Activated B cell treated with CpG ODN at 0.5 μM for 24 hours (primary cell): ENCODE data around the gene DYNC1LI1. TPM values are rescaled to one million over a fixed set of nuclear protein-coding genes. Genes with fewer than 3 reads are reported as not detected.

Experiments used
- ATAC-seq: fragments of 200-7000 bp; cut with Tn5 transposase; one replicate; pipeline ENCODE4 v1.10.0; 2021; ENCODE audit warnings: low read depth, mild to moderate bottlenecking, moderate library complexity
- CTCF ChIA-PET: fragments of 350-600 bp; sonication (Branson Sonifier 250); formaldehyde crosslinking; loops from one replicate; lab custom pipeline; 2021; ENCODE audit warnings: antibody characterized with exemption; lab: Charles Lee
- POLR2A ChIA-PET: fragments of 350-600 bp; sonication (Branson Sonifier 250); formaldehyde crosslinking; loops from one replicate; lab custom pipeline; 2021; ENCODE audit warnings: antibody characterized with exemption; lab: Charles Lee
- DNase-seq: peaks from one replicate; pipeline ENCODE4 v3.0.0; 2022
- H3K27ac Mint-ChIP-seq: one replicate; pipeline ENCODE4 v1.8.0; 2020; ENCODE audit warnings: mixed read lengths
- H3K27me3 Mint-ChIP-seq: one replicate; pipeline ENCODE4 v1.8.0; 2021; ENCODE audit warnings: mixed read lengths
- H3K36me3 Mint-ChIP-seq: one replicate; pipeline ENCODE4 v1.8.0; 2021; ENCODE audit warnings: low read depth, mixed read lengths
- H3K4me1 Mint-ChIP-seq: one replicate; pipeline ENCODE4 v1.8.0; 2021; ENCODE audit warnings: mixed read lengths
- H3K4me3 Mint-ChIP-seq: one replicate; pipeline ENCODE4 v1.8.0; 2020; ENCODE audit warnings: mild to moderate bottlenecking, mixed read lengths
- H3K9me3 Mint-ChIP-seq: one replicate; pipeline ENCODE4 v1.8.0; 2020; ENCODE audit warnings: mixed read lengths
- CTCF ChIP-seq: fragments of 200-600 bp; IDR thresholded peaks from one replicate; pipeline ENCODE4 v1.8.0; 2022; ENCODE audit warnings: antibody characterized with exemption, mild to moderate bottlenecking
- intact Hi-C: fragments of 100-400 bp; cut with micrococcal nuclease; formaldehyde crosslinking; loops from one replicate; pipeline ENCODE4 v1.15.1; 2024
- total RNA-seq: library from RNA; stranded (reverse); gene quantifications from 2 replicates; pipeline ENCODE4 v1.2.3, GENCODE V29; 2022

The DYNC1LI1 gene
- total RNA-seq, 1 donor from 2014 or later: 38.8 TPM

GRCh38 chr3:32493437-32494414, 76.9 kb downstream of the DYNC1LI1 start:
- H3K4me1 Mint-ChIP-seq: peaks cover 30% of the 10 kb centered on the region
- no peaks in the 10 kb centered on the region for H3K27me3 Mint-ChIP-seq
- peaks cover 27% of the 10 kb centered on the region for H3K36me3 Mint-ChIP-seq
- ATAC-seq: peak; percentile 61
- no peak for TF ChIP-seq CTCF
- POLR2A ChIA-PET: interaction anchor here (0.8 to 1.7 kb wide), 5 partner anchors 8 to 102 kb away, joined by 3 to 10 read pairs (median 6); partner anchors contain the start of genes CMTM6 and CMTM7
- no peaks in the 10 kb centered on the region for H3K9me3 Mint-ChIP-seq
- intact Hi-C loops: loop anchor here (1.0 kb wide), 2 partner anchors 9 kb away; partner anchors contain the start of gene CMTM6
- H3K27ac Mint-ChIP-seq: no peak overlapping the region
- no peak overlapping the region for H3K4me3 Mint-ChIP-seq
- no peak for DNase-seq
- CTCF ChIA-PET: interaction anchor here (1.2 to 1.8 kb wide), 4 partner anchors 9 to 26 kb away, joined by 3 to 5 read pairs (median 4); no protein-coding TSS in a partner anchor

GRCh38 chr3:32492684-32493436, 77.8 kb downstream of the DYNC1LI1 start:
- DNase-seq (no peak), ATAC-seq (no peak)
- ChIA-PET POLR2A (interaction anchor here (1.0 to 1.7 kb wide), 4 partner anchors 8 to 101 kb away, joined by 3 to 10 read pairs (median 7); partner anchors contain the start of genes CMTM6 and CMTM7), CTCF (interaction anchor here (1.0 to 1.8 kb wide), 5 partner anchors 8 to 25 kb away, joined by 3 to 5 read pairs (median 3); partner anchors contain the start of gene CMTM6)
- intact Hi-C loops: no loop called here
- no peak for TF ChIP-seq CTCF
- Mint-ChIP-seq H3K27ac (no peak overlapping the region), H3K9me3 (no peaks in the 10 kb centered on the region), H3K4me3 (no peak overlapping the region), H3K36me3 (peaks cover 33% of the 10 kb centered on the region), H3K4me1 (peaks cover 28% of the 10 kb centered on the region), H3K27me3 (no peaks in the 10 kb centered on the region)

- DNase-seq (no peak), ATAC-seq (no peak)
- POLR2A ChIA-PET: interaction anchor here (1.0 kb wide), 1 partner anchor 8 kb away, joined by 3 read pairs; no protein-coding TSS in a partner anchor
- peaks cover 50% of the 10 kb centered on the region for H3K36me3 Mint-ChIP-seq
- no peak overlapping the region for H3K4me3 Mint-ChIP-seq
- H3K9me3 Mint-ChIP-seq: no peaks in the 10 kb centered on the region
- TF ChIP-seq CTCF: no peak
- intact Hi-C loops: no loop called here
- CTCF ChIA-PET: interaction anchor here (1.4 kb wide), 1 partner anchor 21 kb away, joined by 4 read pairs; no protein-coding TSS in a partner anchor
- H3K27me3 Mint-ChIP-seq: no peaks in the 10 kb centered on the region
- no peak overlapping the region for H3K27ac Mint-ChIP-seq
- H3K4me1 Mint-ChIP-seq: peaks cover 35% of the 10 kb centered on the region
Observed at GRCh38 chr3:32488474-32489008, 82.1 kb downstream of the DYNC1LI1 start.

GRCh38 chr3:32487781-32488473, 82.7 kb downstream of the DYNC1LI1 start:
- no peaks in the 10 kb centered on the region for H3K27me3 Mint-ChIP-seq
- no peaks in the 10 kb centered on the region for H3K9me3 Mint-ChIP-seq
- intact Hi-C loops: no loop called here
- ChIA-PET CTCF (interaction anchor here (0.6 to 1.4 kb wide), 2 partner anchors 22 to 65 kb away, joined by 3 to 4 read pairs; no protein-coding TSS in a partner anchor), POLR2A (interaction anchor here (0.5 to 1.0 kb wide), 2 partner anchors 8 to 9 kb away, joined by 3 to 4 read pairs; no protein-coding TSS in a partner anchor)
- TF ChIP-seq CTCF: no peak
- no peak overlapping the region for H3K4me3 Mint-ChIP-seq
- DNase-seq (no peak), ATAC-seq (no peak)
- peaks cover 37% of the 10 kb centered on the region for H3K4me1 Mint-ChIP-seq
- H3K36me3 Mint-ChIP-seq: peaks cover 54% of the 10 kb centered on the region
- no peak overlapping the region for H3K27ac Mint-ChIP-seq
